Mesothelial cell of epicardium (in vitro differentiated cells): ENCODE results near the gene ANO7. TPM values are rescaled to one million over a fixed set of nuclear protein-coding genes. Genes with fewer than 3 reads are reported as not detected.

ENCODE experiments used
- DNase-seq, 2 experiments: peaks; one replicate each; pipeline ENCODE4 v3.0.0; 2021; ENCODE audit warnings: low spot score in 2 of 2; ENCODE audit not compliant: unreplicated experiment in 2 of 2
- H3K27ac Mint-ChIP-seq: 2 replicates; pipeline ENCODE4 v1.8.0; 2021; ENCODE audit warnings: mixed read lengths
- H3K27me3 Mint-ChIP-seq: 2 replicates; pipeline ENCODE4 v1.8.0; 2021; ENCODE audit warnings: low read depth, mixed read lengths
- H3K36me3 Mint-ChIP-seq: 2 replicates; pipeline ENCODE4 v1.8.0; 2021; ENCODE audit warnings: mixed read lengths
- H3K4me1 Mint-ChIP-seq: 2 replicates; pipeline ENCODE4 v1.8.0; 2021; ENCODE audit warnings: mixed read lengths
- H3K4me3 Mint-ChIP-seq: 2 replicates; pipeline ENCODE4 v1.8.0; 2021; ENCODE audit warnings: mild to moderate bottlenecking, moderate library complexity, mixed read lengths
- H3K9me3 Mint-ChIP-seq: 2 replicates; pipeline ENCODE4 v1.8.0; 2021; ENCODE audit warnings: mixed read lengths
- total RNA-seq: library from RNA; stranded (reverse); gene quantifications from 3 replicates; pipeline ENCODE4 v1.2.1, GENCODE V29; 2021
- TF ChIP-seq, protein P1 (sequence below): fragments of 200-600 bp; sonication (generic); IDR thresholded peaks from one replicate; pipeline ENCODE4 v1.5.0; 2021; ENCODE audit warnings: antibody characterized with exemption; ENCODE audit not compliant: unreplicated experiment

Gene ANO7
- total RNA-seq, 1 donor from 2014 or later = 4.5 TPM

DNA sequence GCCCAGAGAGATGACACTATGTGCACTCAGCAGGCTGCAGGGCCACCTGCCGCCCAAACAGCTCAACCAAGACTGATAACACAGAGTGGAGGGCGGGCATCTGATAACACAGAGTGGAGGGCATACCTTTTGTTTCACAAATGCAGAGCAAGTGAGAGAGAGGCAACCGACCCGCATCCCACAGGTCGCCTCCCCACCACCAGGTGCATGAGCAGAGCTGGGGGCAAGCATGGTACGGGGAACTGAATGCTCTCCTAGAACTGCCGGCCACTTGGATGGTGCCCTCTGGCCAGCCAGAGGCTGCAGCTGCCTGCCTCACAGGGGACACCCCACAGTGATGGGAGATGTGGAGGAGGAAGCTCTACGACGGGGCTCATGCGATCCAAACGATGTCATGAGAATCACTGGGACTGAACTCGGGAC lies 49.5 kb downstream of the ANO7 start:
- no peaks in the 10 kb centered on the region for H3K4me1 Mint-ChIP-seq
- H3K4me3 Mint-ChIP-seq = no peak overlapping the region
- H3K36me3 Mint-ChIP-seq = peaks cover 73% of the 10 kb centered on the region
- no peaks in the 10 kb centered on the region for H3K27me3 Mint-ChIP-seq
- H3K9me3 Mint-ChIP-seq = no peaks in the 10 kb centered on the region
- H3K27ac Mint-ChIP-seq = no peak overlapping the region
- TF ChIP-seq, protein P1, sequence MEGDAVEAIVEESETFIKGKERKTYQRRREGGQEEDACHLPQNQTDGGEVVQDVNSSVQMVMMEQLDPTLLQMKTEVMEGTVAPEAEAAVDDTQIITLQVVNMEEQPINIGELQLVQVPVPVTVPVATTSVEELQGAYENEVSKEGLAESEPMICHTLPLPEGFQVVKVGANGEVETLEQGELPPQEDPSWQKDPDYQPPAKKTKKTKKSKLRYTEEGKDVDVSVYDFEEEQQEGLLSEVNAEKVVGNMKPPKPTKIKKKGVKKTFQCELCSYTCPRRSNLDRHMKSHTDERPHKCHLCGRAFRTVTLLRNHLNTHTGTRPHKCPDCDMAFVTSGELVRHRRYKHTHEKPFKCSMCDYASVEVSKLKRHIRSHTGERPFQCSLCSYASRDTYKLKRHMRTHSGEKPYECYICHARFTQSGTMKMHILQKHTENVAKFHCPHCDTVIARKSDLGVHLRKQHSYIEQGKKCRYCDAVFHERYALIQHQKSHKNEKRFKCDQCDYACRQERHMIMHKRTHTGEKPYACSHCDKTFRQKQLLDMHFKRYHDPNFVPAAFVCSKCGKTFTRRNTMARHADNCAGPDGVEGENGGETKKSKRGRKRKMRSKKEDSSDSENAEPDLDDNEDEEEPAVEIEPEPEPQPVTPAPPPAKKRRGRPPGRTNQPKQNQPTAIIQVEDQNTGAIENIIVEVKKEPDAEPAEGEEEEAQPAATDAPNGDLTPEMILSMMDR = no peak
- no peak for DNase-seq

DNA sequence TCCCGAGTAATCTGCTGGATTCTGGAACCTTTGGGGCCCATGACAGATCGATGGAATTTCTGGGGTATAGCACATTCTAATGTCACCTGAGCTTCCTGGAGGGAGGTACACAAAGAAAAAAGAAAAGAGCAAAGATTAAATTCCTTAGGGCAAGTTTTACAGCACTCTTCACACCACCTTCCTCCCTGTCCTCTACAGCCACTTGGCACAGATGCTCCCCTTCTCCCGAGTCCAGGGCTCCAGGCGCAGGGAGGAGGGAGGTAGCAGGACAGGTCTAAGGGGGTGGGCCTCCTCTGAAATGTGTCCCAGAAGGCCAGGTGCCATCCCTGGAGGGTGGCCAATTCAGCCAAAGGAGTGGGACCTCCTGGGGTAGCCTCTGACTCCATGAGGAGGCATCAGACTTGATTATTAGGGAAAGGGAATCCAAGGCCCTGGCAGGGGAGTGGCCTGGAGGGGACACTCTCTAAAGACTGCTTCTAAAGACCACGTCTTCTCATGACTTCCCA lies 50.3 kb downstream of the ANO7 start:
- no peaks in the 10 kb centered on the region for H3K4me1 Mint-ChIP-seq
- DNase-seq = no peak
- H3K27ac Mint-ChIP-seq = no peak overlapping the region
- H3K27me3 Mint-ChIP-seq = no peaks in the 10 kb centered on the region
- no peak overlapping the region for H3K4me3 Mint-ChIP-seq
- no peaks in the 10 kb centered on the region for H3K9me3 Mint-ChIP-seq
- H3K36me3 Mint-ChIP-seq = peaks cover 71% of the 10 kb centered on the region
- TF ChIP-seq, protein P1 = no peak

DNA sequence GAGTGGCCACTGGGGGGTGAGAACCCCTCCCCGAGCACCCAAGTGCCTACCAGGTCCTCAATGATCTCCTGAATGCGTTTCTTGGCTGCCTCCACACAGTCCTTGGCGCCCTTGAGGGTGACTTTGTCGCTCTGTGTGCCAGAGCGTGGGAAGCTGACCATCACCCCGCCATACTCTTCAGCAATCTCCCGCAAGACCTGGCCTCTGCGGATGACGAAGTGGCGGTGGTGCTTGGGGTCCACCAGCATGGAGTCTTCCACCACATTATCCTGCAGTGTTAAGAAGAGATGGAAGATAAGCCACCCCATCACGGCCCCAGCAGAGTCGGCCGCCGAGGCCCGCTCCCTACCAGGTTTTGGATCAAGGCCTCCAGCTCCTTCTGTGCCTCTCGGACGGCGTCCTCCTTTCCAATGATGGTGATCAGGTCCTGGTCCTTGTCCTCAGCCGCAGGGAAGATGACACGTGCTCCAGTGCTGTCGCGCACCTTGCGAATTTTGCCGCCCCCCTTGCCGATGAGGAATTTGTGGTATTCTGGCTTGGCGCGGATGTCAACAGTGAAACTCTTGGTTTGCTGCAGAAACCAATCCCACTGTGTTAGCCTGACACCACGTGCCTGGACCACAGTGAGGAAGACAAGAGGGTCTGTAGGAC lies 51.2 kb downstream of the ANO7 start:
- TF ChIP-seq, protein P1 = no peak
- no peak for DNase-seq

DNA sequence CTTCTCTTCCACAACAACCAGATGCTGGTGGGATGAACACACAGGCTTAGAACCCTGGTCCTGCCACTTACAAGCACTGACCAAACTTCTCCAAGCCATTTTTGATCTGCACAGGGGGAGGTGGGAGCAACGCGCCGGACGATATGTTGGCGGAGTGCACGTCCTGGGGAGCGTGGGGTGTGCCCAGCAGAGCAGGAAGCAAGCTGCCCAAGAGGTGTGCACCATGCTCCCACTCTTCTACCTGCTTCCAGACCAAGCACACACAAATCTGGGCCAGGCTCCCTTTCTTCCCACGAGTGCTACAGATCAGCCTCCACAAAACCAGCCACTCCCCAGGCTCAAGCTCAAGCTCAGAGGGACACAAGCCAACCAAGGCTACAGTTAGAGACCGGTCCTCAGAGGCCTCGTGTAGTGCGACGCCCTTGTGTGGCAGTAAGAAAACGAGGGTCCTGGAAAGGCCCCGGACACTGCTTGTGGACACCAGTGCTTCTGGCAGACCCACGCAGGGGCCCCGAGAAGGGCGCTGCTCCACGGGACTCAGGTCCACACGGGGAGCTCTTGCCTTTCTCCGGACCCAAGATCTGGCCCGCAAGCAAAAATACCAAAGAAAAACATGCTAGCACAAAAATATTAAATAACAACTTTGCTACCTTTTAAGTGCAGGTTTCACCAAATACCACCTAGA lies 52.0 kb downstream of the ANO7 start:
- TF ChIP-seq, protein P1 = no peak
- no peak overlapping the region for H3K4me3 Mint-ChIP-seq
- no peaks in the 10 kb centered on the region for H3K27me3 Mint-ChIP-seq
- no peak overlapping the region for H3K27ac Mint-ChIP-seq
- peaks cover 65% of the 10 kb centered on the region for H3K36me3 Mint-ChIP-seq
- H3K4me1 Mint-ChIP-seq = no peaks in the 10 kb centered on the region
- no peaks in the 10 kb centered on the region for H3K9me3 Mint-ChIP-seq
- no peak for DNase-seq

More for the DNA sequence above, 51.2 kb downstream of the ANO7 start:
- no peaks in the 10 kb centered on the region for H3K4me1 Mint-ChIP-seq
- H3K27ac Mint-ChIP-seq = no peak overlapping the region
- no peaks in the 10 kb centered on the region for H3K27me3 Mint-ChIP-seq
- no peaks in the 10 kb centered on the region for H3K9me3 Mint-ChIP-seq
- H3K36me3 Mint-ChIP-seq = peaks cover 71% of the 10 kb centered on the region
- H3K4me3 Mint-ChIP-seq = no peak overlapping the region

DNA sequence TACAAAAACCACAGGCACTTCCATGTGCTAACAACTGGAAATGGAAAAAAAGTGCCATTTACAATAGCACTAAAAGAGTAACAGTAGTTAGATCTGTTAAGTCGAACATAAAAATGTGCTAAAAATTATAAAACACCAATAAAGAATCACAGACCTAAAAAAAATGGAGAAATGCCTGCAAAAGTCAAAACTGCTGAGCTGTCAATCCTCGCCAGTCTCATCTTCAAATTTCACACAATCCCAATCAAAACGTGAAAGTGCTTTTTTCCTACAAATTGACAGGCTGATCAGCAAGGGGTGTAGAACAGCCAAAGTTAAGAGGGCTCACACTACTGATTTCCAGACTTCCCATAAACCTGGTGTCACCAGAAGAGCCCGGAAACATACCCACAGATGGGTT lies 53.2 kb downstream of the ANO7 start:
- Mint-ChIP-seq H3K27ac (no peak overlapping the region), H3K4me1 (no peaks in the 10 kb centered on the region), H3K36me3 (peaks cover 66% of the 10 kb centered on the region), H3K4me3 (no peak overlapping the region), H3K9me3 (no peaks in the 10 kb centered on the region), H3K27me3 (no peaks in the 10 kb centered on the region)
- TF ChIP-seq, protein P1 = no peak
- no peak for DNase-seq
